Lung microvascular endothelial cell (primary cell): Measurements from ENCODE around the gene FERD3L. TPM values are rescaled to one million over a fixed set of nuclear protein-coding genes. Genes with fewer than 3 reads are reported as not detected.
A peak's percentile ranks its signal among the peaks of the same experiment; 100 is the strongest.

Source experiments
- DNase-seq, 2 donors: peaks; one replicate each; pipeline versions ENCODE4 v3.0.0 to v3.0.0-alpha.2; 2010; ENCODE audit warnings: low read depth in 2 of 2
- total RNA-seq: library from RNA; depleted of rRNA; stranded (reverse); fragments of >200 nt; gene quantifications from 2 replicates; pipeline ENCODE4 v1.2.1, GENCODE V29; 2014

FERD3L gene
- total RNA-seq, 1 donor from 2014 or later: not detected

DNA sequence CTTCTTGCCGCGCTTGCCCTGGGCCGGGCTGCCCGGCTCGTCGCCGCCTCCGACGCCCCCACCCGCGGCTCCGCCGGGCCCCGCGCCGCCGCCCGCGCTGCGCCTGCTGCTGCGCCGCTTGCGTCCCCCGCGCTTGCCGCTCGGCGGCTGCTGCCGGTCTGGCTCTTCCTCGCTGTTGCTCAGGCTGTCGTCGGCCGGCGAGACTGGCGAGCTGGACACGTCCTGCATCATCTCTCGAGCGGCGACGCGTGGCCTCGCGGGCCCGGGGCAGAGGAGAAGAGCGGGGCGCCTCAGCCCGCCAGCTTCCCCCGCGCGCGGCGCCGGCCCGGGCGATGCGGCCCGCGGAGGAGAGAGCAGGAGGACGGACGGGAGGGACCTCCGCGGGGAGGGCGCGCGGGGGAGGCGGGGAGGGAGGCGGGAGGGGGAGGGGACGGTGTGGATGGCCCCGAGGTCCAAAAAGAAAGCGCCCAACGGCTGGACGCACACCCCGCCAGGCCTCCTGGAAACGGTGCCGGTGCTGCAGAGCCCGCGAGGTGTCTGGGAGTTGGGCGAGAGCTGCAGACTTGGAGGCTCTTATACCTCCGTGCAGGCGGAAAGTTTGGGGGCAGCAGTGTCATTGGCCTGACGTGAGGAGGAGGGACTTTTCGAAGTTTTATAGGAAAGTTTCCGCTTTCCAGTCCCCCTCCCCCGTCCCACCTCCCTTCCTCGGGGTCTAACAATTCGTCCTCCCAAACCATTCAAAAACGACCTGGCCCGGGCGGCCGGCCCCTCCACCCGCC lies 27.9 kb downstream of the FERD3L start, which contains the start of gene TWIST1:
TSS of gene TWIST1 (minus strand) at position 546 of the 779 bp plus-strand sequence. CDS start at position 231, 315 bp downstream.
- DNase-seq: peak; percentile 23 to 33

DNA sequence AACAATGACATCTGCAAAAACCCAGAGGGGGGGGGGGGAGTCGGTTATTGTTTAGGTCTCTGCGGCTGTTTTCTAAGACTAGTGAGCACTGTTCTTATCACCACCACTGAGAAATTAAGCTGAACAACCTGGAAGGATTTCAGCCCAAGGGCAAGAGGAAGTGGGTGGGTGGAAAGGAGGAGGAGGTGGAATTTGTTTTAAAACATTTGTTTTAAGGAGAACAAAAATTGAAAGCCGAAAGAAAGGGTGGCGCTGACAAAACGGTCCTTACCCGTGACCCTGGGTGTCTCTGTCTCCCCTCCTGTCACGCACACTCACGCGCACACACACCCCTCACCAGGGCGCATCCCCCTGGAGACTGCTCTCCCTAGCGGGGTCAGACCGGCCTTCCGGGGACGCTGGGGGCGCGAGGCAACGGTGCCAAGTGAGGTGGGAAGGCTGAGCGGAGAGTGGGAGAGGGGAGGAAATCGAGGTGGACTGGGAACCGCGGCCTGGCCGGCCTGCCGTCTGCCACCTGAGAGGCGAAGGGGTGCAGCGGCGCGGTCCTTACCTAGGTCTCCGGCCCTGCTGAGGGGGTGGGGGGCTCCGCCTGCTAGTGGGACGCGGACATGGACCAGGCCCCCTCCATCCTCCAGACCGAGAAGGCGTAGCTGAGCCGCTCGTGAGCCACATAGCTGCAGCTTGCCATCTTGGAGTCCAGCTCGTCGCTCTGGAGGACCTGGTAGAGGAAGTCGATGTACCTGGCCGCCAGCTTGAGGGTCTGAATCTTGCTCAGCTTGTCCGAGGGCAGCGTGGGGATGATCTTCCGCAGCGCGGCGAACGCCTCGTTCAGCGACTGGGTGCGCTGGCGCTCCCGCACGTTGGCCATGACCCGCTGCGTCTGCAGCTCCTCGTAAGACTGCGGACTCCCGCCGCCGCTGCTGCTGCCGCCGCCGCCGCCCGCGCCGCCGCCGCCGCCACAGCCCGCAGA lies 28.8 kb downstream of the FERD3L start:
- peak in 1 of 2 donors; percentile 4 for DNase-seq

GRCh38 chr7:19114551-19114855 lies 30.7 kb downstream of the FERD3L start:
- DNase-seq: no peak

DNA sequence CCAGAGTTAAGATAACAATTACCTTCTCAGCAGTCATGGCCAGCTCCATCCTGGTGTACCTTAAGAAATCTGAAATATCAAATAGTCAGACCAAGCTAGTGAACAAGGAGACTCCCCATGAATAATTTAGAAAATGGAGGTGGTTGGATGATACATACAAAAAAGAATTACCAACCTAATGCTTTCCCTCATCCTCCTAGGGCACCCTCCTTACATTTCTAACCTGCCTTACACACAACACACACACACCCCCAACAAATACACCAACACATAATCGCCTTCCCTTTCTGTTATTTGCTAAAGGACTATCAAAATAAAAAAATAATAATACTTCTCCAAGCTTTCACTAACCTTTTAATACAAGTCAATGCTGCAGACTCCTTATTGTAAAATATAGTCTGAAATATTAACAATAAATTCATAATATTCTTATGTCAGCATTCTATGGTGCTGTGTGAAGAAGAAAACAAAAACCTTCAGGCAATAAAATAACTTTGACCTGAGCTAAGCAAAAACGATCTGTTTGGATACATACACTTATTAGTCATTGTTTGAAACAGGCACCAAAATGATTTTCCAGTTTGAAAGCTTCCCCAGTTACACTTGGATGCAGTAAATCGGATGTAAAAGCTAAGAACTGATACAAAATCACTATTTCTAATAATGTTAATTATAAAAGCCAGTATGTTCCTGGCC lies 31.2 kb downstream of the FERD3L start:
- DNase-seq: no peak

GRCh38 chr7:19113002-19113350 lies 32.2 kb downstream of the FERD3L start:
- DNase-seq: no peak

GRCh38 chr7:19112274-19113001 lies 32.8 kb downstream of the FERD3L start:
- no peak for DNase-seq

DNA sequence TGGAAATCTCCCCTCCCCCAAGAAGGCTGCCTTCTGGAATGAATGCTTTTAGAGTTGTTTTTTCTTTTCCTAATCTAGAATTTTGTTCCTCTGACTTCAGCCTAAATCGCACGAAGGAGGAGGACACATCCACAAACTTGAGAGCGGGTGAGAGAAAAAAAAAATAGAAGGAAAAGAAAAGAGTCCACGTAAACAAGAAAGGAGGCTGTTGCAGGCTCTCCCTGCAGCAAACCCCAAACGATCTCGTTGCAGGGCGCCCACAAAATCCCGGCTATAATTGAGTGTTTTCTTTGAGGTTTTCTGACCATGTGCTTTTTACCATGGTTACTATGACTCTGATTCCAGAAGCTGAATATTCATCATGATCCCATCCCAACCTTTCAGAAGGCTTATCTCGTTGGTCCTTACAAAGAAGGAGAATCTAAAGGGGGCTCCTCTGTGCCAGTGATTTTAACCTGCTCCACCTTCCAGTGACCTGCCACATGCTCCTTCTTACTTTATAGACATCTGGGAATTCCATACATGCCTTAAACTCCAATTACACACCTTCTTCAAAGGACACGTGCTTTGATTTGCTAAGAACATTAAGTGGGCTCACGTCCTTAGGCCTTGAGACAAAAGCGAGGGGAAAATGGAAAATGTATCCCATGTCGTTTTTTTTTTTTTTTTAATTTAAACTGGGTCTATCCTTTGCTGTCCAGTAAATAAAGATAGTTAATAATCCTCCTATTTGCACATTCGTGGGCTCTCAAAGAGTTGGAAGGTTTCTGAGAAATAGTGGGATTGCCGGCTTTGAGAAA lies 33.5 kb downstream of the FERD3L start:
- no peak for DNase-seq

DNA sequence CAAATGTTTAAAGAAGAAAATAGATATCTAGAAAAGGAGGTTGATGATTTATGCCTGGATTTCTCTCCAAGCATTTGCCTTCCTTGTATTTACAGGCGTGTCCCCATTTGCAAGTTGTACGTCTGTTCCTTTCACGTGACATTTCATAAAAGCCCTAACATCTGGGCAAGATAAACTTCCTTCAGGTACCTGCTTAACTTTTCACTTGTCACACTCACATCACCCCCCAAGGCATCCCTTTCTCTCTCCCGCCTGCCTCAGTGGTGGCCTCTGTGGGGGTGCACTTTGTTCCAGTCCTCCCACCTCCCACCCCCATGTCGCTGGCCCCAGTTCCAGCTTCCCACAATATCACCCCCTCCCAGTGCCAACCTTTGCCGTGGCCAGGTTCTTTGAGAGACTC lies 34.4 kb downstream of the FERD3L start:
- DNase-seq: no peak

- DNase-seq: no peak
Observed at GRCh38 chr7:19110026-19110730, 35.0 kb downstream of the FERD3L start.

DNA sequence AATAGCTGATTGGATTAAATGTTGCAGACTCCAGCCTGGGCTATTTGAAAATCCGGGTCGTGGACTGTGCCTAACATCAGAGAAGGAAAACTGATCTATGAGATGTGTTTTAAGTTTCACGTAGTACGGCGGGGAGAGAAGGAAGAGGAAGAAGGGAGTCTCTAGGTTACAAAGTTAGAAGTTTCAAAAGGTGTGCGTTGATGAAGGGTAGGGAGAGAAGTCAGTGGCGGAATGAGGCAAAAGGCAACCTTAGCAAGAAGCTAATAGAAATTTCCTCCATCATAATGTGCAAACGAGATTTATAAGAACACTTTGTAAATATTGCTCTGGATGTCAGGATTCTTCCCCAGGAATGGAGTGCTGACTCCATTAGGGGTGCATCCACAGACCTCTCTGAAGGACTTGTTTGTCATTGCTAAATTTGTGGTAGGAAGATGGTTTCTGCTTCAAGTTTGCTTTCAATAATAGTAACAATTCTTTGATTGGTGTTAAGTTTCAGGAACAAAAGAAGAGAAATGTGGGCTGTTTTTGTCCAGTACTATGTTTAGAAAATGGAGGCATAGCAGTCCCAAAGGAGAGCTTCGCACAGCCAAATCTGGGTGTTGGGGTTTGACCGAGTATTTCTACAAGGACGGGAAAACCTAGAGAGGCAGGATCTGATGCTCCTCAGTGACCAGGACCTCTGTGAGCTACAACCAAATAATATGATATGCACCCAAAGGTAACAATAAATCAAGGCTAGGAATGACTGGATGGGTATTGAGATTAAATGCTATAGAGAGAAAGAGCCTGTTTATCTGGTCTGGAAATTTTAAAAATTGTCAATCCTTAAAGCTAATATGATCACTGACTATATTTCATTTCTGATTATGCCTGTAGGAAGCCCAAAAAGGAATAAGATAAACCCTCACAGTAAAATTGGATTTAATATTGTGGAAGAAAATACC lies 35.9 kb downstream of the FERD3L start:
- DNase-seq: no peak

DNA sequence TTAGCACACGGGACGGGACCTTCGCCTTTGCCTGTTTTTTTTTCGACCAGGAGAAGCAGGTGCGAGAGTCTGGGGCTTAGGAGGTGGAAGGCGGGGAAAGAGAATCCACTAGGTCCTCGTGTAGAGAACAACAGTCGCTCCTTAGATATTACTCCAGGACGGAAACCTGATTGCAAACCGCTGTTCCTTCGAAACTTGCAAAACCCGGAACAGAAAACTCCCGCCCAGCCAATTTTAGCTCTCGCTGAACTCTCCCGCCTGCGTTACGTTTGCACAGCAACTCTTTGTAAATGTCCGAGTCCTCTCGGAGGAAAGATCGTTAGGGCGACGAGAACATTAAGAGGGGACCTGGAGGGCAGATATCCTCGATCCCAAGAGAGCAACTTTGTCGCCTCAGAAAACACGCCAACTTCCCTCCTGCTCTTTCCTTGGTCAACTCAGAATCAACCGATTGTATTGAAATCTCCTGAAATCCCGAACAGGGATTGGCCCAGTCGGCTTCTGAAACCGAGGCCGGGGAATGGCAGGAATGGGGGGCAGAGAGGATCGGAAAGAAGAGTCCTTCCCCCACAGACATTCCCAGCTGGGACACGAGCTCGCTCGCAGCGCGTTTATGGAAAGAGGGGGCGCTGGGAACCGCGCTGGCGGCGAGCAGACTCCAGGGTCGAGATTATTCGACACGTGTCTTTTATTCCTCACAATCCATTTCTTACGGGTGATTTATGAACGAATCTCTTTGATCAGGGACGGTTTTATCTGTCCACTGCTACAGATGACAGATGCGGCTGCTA lies 37.7 kb downstream of the FERD3L start:
- no peak for DNase-seq

GRCh38 chr7:19107081-19107355 lies 38.2 kb downstream of the FERD3L start:
- DNase-seq: no peak

DNA sequence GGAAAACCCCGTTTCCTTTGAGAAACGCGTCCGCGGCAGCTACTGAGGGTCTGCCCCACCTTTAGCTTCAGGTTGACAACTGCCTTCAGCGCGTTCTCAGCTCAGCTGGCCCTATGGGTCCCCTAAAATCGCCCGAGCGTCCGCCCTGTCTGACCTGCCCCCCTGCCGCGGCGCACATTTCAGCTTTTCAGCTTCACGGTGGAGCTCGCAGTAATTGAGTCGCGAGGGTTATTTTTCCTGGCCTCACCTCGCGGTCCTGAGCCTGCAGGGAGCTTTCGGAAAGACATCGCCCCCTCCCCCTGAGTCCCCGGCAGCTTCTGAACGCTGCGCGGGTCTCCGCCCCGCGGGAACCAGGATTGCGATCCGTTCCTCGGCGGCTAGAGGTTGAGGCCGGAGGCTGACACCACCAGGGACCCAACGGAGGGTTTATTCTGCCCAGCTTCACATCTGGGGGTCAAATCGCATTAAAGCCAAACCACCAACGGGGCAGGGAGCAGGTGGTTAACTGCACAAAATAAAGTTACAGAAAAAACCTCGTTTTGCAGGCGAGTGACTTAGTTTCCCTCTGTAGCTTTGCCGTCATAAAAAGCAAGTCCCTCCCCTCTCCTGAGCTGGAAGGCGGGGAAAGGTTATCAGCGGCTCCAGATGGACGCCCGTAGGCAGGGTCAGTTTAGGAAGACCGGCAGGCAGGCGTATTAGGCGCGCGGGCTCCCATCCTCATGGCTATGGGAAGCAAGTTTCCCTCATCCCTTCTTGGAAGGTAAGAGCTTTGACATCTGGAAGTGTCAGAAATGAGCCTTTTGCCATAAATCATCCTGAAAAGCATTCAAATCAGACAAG lies 38.8 kb downstream of the FERD3L start:
- no peak for DNase-seq

GRCh38 chr7:19105546-19105945 lies 39.7 kb downstream of the FERD3L start:
- DNase-seq: no peak

DNA sequence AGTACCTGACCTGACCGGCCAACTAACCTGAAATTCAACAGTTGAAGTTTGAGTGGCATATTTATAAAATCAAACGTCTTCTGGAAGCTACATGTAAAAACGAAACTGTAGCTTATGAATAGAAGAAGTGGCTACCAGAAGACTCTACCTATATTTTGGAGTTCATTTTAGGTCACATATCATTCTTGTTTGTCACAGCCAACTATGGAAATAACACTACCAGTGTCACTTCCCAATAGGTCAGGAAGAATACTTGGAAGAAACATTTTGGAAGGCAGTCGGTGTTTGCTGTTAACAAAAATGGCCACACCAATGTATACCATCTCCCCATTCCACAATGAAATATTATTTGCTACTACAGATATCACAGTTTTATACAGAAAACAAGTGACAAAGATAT lies 40.4 kb downstream of the FERD3L start:
- DNase-seq: no peak

DNA sequence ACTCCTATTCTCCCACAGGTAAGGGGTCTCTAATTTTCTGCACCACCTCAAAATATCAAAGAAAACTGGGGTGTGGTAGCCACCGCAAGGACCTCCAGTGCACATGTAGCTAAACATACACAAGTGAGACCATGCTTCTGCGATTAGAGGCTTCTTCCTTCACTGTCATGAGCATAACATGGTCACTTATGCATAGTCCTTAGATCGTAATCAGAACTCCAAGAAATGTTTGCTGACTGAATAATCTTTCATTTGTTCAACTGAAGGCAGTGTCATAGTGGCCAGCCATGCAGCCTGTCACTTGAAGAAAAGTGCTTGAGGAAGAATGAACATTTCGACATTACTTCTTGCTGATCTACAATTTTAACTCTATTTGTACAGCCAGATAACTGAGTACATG lies 42.3 kb downstream of the FERD3L start:
- no peak for DNase-seq

- DNase-seq: no peak
Observed at GRCh38 chr7:19101909-19102308, 43.3 kb downstream of the FERD3L start.
